Astrocyte of the spinal cord (primary cell): ENCODE data around the gene TCN1.
"Not testable (repeated sequence)": the region's sequence is repeated elsewhere in the genome, so short reads cannot be mapped to it uniquely, and the experiment has no call there.

ENCODE experiments used
- DNase-seq: peaks from one replicate; pipeline ENCODE4 v3.0.0; 2011; ENCODE audit warnings: low read depth, low spot score
- H3K4me3 ChIP-seq: 2 replicates; pipeline ENCODE4 v1.5.1; 2011; ENCODE audit warnings: low read depth, mild to moderate bottlenecking, low read length, moderate library complexity
- in situ Hi-C: cut with HindIII; loops from 2 replicates; pipeline ENCODE4 v1.10.0; 2017; ENCODE audit warnings: low sequenced_read_pairs
- TF ChIP-seq, protein P1 (sequence below): IDR thresholded peaks from 2 replicates; pipeline ENCODE4 v1.5.1; 2012; ENCODE audit warnings: low read depth, mild to moderate bottlenecking, low read length, inconsistent platforms

TCN1 gene, protein sequence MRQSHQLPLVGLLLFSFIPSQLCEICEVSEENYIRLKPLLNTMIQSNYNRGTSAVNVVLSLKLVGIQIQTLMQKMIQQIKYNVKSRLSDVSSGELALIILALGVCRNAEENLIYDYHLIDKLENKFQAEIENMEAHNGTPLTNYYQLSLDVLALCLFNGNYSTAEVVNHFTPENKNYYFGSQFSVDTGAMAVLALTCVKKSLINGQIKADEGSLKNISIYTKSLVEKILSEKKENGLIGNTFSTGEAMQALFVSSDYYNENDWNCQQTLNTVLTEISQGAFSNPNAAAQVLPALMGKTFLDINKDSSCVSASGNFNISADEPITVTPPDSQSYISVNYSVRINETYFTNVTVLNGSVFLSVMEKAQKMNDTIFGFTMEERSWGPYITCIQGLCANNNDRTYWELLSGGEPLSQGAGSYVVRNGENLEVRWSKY

DNA sequence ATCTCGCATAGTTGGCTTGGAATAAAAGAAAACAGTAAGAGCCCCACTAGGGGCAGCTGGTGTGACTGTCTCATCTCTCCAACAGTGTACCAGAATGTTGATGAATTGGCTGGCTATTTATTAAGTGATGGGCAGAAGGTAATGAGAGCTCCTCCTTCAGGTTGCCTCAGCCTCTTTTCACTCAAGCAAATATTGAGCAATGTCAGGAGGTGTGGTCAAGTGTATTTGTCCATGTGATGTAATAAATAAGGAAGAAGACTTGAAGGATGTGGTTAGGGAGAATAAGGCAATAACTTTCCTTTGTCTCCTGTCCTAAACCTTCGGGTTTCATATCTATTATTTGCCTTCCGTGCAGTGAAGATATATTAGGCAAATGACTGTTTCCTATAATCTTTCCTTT, at the start of gene TCN1:
Gene TCN1 (minus strand): TSS at position 91 of the 400 bp plus-strand sequence. CDS start 17 bp downstream, at position 74.
- H3K4me3 ChIP-seq, result no peak within 1 kb of the TSS
- TF ChIP-seq, protein P1, sequence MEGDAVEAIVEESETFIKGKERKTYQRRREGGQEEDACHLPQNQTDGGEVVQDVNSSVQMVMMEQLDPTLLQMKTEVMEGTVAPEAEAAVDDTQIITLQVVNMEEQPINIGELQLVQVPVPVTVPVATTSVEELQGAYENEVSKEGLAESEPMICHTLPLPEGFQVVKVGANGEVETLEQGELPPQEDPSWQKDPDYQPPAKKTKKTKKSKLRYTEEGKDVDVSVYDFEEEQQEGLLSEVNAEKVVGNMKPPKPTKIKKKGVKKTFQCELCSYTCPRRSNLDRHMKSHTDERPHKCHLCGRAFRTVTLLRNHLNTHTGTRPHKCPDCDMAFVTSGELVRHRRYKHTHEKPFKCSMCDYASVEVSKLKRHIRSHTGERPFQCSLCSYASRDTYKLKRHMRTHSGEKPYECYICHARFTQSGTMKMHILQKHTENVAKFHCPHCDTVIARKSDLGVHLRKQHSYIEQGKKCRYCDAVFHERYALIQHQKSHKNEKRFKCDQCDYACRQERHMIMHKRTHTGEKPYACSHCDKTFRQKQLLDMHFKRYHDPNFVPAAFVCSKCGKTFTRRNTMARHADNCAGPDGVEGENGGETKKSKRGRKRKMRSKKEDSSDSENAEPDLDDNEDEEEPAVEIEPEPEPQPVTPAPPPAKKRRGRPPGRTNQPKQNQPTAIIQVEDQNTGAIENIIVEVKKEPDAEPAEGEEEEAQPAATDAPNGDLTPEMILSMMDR, result no peak
- no peak for DNase-seq
- in situ Hi-C loops, result no loop called here

DNA sequence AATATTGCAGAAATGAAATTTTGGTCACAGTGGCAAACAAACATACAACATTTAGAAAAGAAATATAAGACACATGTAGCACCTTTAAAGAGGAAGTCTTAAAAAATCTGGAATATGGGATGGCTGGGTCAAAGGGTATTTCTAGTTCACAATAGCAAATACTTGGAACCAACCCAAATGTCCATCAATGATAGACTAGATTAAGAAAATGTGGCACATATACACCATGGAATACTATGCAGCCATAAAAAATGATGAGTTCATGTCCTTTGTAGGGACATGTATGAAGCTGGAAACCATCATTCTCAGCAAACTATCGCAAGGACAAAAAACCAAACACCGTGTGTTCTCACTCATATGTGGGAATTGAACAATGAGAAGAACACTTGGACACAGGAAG, 37.3 kb upstream of the TCN1 start:
- H3K4me3 ChIP-seq, in situ Hi-C loops, DNase-seq: not testable (repeated sequence)

DNA sequence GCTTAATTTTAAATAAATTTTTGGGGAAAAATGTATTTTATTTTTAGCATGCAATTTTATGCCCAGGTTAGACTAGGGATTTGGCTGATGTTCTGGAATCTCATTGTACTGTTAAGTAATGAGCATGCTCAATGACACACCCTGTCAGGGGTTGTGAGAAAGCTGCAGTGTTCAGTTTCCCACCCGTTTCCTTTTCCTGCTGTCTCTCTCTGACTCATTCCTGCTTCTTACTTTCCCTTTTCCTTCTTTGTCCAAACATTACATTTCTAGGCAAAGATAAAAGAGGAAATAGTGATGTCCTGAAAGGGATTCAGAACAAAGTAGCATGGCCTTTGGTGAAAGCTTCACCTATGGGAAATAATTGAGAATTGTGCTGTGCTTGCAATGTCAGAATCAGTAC, 35.0 kb upstream of the TCN1 start:
- peak; percentile 57 for DNase-seq
- TF ChIP-seq, protein P1, result no peak
- no peak overlapping the region for H3K4me3 ChIP-seq
- in situ Hi-C loops, result no loop called here

DNA sequence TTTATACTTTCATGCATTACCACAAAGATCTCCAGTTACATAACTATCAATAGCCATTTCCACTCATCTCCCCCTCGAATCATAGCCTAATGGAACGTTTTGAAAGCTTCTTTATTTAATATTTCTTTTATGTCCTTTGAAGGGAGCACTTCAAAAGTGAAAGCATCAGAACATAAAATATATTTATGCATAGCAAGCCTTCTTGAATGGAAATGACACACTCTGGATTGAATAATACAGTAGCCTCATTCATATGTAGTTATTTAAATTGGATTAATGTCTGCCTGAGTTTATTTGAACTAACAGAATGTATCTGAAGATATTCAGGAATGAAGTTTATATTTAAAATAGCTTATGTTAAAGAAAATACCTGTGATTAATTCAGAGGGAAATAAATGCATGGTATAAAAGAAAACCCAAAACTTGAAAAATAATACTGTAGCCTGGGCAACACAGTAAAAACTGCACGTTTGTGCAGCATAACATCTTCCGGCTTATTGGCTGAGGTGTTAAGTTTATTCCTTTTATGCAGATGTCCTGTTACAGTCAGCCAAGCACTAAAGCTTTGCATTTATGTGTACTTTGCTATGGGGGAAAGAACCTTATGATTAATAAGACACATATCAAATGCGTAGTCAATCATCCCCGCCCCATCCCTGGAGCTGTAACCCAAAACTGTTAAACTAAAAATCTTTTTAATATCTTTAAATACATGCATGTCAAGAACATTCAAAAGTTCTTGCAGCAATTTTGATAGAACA, 34.3 kb upstream of the TCN1 start:
- TF ChIP-seq, protein P1, result no peak
- no peak overlapping the region for H3K4me3 ChIP-seq
- DNase-seq, result no peak
- in situ Hi-C loops, result no loop called here

DNA sequence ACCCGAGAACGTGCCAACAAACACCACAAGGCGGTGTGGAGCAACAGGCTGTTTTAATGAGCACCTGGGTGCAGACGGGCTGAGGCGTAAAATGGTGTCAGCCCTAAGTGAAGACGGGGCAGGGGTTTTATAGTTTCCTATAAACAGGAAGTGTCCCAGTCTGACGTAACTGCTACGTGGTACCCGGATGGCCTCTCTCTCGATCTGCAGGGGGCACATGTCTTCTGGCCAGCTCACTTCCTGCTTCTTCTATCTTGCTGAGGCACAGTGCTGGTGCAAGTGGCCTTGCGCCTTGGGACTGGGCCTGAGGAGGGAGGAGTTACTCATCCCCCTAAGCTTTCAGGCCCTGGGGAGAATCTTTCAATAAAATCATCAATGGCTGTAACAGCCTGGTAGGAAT, 33.2 kb upstream of the TCN1 start:
- in situ Hi-C loops, result no loop called here
- no peak overlapping the region for H3K4me3 ChIP-seq
- no peak for DNase-seq
- TF ChIP-seq, protein P1, result no peak

DNA sequence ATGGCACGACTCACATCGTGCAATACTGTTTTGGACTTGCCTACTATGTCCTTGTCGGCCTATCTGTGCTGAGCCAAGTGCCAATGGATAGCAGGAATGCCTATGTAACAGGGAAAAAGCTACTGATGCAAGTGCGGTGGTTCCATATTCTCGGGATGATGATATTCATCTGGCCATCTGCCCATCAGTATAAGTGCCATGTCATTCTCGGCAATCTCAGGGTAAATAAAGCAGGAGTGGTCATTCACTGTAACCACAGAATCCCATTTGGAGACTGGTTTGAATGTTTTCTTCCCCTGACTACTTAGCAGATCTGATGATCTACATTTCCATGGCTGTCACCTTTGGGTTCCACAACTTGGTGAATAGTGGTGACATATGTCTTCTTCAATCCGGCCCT, 32.4 kb upstream of the TCN1 start:
- no peak for DNase-seq
- TF ChIP-seq, protein P1, result no peak
- H3K4me3 ChIP-seq, result no peak overlapping the region
- in situ Hi-C loops, result no loop called here

DNA sequence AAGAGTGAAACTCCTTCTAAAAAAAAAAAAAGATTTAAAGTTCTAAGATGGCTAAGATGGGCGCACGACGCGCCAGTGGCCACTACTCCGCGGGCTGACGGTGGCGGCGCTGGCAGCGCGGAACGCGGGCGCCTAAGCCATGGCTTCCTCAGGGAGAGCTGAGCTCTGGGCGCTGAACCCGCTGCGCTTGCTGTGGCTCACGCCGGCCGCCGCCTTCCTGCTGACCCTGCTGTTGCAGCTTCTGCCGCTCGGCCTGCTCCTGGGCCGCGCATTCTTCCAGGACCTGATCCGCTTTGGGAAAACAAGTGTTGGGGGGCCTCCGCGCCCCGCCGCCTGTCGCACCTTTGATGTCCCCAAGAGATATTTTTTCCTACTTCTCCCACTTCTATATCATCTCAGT, 31.8 kb upstream of the TCN1 start:
- in situ Hi-C loops, result no loop called here
- TF ChIP-seq, protein P1, result no peak
- H3K4me3 ChIP-seq, result no peak overlapping the region
- DNase-seq, result no peak
